ENCODE data around the gene EFNA5.

Gene EFNA5

DNA sequence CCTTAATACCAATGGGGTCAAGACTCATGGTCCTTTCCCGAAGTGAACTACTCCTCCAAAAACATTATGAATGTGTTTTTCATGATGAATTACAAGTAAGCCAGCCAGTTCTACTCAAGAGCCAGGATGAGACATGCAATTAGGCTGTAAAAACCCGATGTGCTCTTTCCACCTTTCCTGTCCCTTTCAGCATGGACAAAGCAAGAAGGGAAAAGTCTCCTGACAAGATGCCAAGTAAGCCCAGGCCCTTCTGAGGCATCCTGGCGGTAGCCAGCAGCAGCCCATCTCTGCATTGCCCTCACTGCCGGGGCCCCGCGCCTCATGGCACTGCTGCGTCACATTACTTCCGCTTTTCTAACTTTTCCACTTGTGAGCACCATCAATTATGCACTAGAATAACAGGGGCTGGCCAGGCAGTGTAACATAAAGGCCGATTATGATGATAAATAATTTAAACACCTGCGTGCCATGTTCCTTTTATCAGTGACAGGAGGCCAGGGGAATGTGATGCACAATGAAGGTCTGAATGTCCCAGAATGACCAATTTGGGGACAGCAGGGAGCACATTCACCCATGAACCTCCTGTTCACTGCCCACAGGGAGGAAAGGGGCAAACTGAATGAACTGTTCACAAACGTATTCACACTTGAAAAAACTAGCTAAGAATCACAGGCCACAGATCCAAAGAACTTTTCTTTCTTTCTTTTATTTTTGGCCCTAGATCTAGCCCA, 37.4 kb downstream of the EFNA5 start:
- TF ChIP-seq, protein P1, sequence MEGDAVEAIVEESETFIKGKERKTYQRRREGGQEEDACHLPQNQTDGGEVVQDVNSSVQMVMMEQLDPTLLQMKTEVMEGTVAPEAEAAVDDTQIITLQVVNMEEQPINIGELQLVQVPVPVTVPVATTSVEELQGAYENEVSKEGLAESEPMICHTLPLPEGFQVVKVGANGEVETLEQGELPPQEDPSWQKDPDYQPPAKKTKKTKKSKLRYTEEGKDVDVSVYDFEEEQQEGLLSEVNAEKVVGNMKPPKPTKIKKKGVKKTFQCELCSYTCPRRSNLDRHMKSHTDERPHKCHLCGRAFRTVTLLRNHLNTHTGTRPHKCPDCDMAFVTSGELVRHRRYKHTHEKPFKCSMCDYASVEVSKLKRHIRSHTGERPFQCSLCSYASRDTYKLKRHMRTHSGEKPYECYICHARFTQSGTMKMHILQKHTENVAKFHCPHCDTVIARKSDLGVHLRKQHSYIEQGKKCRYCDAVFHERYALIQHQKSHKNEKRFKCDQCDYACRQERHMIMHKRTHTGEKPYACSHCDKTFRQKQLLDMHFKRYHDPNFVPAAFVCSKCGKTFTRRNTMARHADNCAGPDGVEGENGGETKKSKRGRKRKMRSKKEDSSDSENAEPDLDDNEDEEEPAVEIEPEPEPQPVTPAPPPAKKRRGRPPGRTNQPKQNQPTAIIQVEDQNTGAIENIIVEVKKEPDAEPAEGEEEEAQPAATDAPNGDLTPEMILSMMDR (IDR thresholded peaks at IDR 0.05; ENCODE audit: borderline replicate concordance, insufficient read depth, low read depth, low read length) = no peak
- no peak overlapping the region for H3K4me3 ChIP-seq (ENCODE audit: low read depth, low read length)

DNA sequence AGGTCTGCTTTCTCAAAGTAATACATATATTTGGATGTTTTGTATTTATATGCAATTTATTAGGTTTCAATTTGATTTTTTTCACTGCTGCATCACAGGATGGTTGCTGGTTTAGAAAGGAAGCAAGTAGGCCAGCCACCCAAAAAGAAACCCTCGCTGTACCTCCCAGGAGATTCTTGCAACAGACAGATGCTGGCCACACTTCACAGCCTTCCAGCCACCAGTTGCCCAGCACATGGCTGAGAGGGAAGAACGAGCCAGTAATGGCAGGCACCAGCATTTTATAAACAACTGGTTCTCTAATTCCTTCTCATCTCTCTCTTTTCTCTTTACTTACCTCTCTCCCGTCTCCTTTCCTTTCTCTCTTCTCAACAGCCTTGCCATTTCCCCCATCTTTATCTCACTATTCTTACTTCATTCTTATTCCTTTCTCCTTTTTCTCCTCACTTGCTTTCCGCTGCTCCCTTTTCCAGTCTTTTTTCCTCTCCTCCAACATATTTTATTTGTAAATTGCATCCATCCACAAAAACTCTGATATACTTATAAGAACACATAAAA, 38.9 kb downstream of the EFNA5 start:
- no peak overlapping the region for H3K4me3 ChIP-seq (ENCODE audit: low read depth, low read length)
- TF ChIP-seq, protein P1 (IDR thresholded peaks at IDR 0.05; ENCODE audit: borderline replicate concordance, insufficient read depth, low read depth, low read length) = no peak

DNA sequence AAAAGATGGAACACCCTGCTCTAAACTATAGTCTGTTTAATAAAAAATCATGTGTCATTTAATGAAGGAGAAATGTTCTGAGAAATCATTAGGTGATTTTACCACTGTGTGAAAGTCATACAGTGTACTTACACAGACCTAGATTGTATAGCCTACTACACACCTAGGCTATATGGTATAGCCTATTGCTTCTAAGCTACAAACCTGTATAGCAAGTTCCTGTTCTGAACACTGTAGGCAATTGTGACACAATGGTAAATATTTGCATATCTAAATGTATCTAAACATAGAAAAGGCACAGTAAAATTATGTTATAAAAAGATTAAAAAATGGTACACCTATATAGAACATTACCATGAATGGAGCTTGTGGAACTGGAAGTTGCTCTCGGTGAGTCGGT, 40.6 kb downstream of the EFNA5 start:
- TF ChIP-seq, protein P1 (IDR thresholded peaks at IDR 0.05; ENCODE audit: borderline replicate concordance, insufficient read depth, low read depth, low read length) = no peak
- H3K4me3 ChIP-seq (ENCODE audit: low read depth, low read length) = no peak overlapping the region

DNA sequence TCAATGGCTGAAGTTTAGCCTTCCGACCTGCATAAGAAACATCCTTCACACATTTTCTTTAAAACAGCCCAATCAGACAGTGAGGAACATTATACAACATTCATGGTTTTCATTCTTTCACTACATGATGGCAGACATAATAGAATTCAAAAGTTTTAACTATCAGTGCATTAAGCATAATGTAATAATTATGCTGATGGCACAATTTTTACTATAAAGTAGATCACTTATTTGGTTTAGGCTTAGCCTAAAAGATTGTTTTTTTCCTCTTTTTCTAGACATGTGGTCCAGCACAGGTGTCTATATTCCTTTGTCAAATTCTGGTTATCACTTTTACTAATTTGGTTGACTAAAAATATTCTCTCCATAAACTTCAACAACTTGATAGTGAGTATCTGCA, 46.5 kb downstream of the EFNA5 start:
- TF ChIP-seq, protein P1 (IDR thresholded peaks at IDR 0.05; ENCODE audit: borderline replicate concordance, insufficient read depth, low read depth, low read length) = no peak
- no peak overlapping the region for H3K4me3 ChIP-seq (ENCODE audit: low read depth, low read length)

DNA sequence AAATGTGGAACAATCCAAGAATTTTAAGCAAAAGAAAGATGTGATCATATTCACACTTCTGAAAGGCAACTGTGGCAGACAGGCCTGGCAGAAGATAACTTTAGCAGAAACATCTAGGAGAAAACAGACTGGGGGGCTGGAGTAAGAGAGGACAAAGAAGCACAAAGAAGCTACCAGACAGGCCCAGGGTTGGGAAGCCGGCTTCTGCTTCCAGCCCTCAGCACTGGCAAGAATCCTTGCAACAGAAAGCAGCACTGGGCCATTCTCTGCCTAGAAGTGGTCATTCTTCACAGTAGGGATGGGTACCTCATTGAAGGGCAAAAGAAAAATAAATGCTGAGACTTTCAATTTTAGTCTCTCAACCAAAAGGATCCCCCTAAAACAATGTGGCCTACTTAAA, 49.6 kb downstream of the EFNA5 start:
- TF ChIP-seq, protein P1 (IDR thresholded peaks at IDR 0.05; ENCODE audit: borderline replicate concordance, insufficient read depth, low read depth, low read length) = no peak

DNA sequence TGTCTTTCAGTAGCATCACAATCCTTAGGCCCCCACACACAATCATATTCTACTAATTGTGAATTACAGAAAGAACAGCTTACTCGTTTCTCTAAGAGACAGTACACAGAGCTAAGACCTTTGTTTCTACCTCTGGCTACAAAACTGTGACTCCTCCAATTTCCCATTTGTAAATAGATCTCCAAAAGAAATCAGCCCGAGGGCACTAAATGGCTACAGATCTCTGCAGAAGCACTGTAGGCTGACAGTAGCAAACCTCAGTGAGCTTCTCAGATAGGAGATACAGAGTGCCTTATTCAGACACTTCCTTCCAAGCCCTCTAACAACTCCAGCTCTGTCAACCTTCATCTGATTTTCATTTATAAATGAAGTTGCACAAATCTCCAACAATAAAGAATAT, 51.0 kb downstream of the EFNA5 start:
- no peak overlapping the region for H3K4me3 ChIP-seq (ENCODE audit: low read depth, low read length)
- TF ChIP-seq, protein P1 (IDR thresholded peaks at IDR 0.05; ENCODE audit: borderline replicate concordance, insufficient read depth, low read depth, low read length) = no peak

More for the DNA sequence above, 49.6 kb downstream of the EFNA5 start:
- no peak overlapping the region for H3K4me3 ChIP-seq (ENCODE audit: low read depth, low read length)

DNA sequence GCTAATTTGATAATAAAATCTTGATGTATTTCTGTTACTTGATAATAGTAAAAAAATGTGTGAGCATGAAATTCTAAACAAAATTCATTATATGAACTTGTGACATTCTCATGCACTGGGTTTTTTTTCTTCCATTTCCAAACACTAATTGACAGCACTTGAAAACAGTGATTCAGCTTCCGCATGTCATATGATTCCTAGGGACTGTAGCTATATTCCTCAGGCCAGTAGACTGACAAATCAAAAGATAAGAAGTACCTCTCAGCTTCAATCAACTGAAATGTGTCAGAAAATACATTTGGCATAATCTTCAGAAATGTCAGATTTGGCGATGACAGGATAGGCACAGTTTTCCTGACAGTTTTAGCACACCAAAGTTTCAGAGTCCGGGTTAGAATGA, 52.5 kb downstream of the EFNA5 start:
- TF ChIP-seq, protein P1 (IDR thresholded peaks at IDR 0.05; ENCODE audit: borderline replicate concordance, insufficient read depth, low read depth, low read length) = no peak

More for the DNA sequence above, 52.5 kb downstream of the EFNA5 start:
- H3K4me3 ChIP-seq (ENCODE audit: low read depth, low read length) = no peak overlapping the region
